GM18517 (cell line): Measurements from ENCODE around the gene TMEM94.
A peak's percentile ranks its signal among the peaks of the same experiment; 100 is the strongest.
"Not testable (repeated sequence)": the region's sequence is repeated elsewhere in the genome, so short reads cannot be mapped to it uniquely, and the experiment has no call there.

Source experiments
- ATAC-seq: cut with Tn5 transposase; IDR thresholded peaks from one replicate; pipeline ENCODE4 v1.9.1; 2021; ENCODE audit warnings: mild to moderate bottlenecking, moderate library complexity; ENCODE audit not compliant: unreplicated experiment

The TMEM94 gene

DNA sequence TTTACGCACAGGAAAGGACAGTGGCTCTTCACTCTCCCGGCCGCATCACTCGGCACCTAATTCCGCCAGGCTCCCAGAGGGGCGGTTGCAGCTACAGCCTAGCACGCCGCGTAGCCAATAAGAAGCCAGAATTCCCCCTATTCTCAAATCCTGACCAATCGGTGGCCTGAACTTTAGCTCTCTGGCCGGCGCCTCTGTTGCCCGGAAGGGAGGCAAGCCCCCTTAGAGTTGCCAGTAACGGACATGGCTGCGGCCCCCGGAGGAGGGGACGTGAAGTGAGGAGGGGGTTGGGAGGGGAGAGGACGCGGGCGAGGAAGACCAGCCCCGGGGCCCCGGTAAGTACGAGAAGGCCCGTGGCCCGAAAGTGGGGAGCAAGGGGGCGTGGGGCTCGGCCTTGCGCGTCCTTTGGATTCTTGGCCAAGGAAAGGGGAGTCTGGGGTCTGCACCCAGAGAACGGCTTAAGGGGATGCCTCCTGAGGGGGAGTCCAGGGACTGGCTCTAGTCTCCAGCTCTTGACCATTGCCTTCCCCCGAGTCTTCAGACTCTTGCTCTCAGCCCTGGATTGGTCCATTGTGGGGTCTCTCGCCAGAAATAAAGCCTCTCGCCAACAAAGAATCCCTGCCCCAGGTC lies at the start of gene TMEM94:
TMEM94 (plus strand) TSS at position 219 of the 630 bp plus-strand sequence. CDS start 15,271 bp downstream, outside the sequence.
- ATAC-seq, result peak; percentile 90

DNA sequence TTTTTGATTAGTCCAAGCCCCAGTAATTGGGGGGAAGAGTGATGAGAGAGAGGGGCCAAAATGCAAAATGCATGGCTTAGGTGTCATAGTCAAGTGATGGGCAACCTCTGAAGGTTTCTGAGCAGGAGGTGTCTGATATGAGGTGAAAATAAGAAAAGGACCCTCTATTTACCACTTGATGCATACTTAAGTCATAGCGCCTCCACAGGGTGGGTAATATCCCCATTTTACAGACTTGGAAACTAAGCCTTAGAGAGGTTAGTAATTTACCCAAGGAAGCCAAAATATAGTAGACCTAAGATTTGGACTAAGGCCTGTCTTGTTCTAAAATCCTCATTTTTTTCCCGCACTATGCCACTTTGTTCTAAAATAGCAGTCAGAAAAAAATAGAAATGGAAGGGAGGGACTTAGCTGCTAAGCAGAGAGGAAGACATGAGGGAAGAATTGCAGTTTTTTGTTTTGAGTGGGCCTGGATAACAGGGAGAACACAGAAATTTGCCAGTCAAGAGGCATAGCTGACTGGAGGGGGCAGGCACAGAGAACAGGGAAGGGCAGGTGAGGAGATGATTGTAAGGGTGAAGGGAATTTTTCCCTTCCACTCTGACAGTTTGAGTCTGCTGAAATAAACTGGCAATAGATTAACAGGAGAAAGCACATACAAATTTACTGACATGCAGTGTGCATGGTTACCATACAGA lies 48.6 kb upstream of the TMEM94 start:
- ATAC-seq, result no peak

DNA sequence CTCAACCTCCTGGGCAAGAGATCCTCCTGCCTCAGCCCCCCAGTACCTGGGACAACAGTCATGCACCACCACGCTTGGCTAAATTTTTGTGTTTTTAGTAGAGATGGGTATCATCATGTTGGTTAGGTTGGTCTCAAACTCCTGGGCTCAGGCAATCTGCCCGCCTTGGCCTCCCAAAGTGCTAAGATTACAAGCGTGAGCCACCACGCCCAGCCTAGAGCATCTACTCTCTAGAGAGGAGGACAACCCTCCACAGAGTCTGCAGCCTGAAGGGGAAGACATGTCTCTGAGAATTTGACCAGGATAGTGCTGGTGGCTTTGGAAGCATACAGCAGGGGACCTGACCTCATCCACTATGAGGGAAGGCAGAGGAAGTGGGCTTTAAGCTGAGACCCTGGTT lies 46.3 kb upstream of the TMEM94 start:
- no peak for ATAC-seq

DNA sequence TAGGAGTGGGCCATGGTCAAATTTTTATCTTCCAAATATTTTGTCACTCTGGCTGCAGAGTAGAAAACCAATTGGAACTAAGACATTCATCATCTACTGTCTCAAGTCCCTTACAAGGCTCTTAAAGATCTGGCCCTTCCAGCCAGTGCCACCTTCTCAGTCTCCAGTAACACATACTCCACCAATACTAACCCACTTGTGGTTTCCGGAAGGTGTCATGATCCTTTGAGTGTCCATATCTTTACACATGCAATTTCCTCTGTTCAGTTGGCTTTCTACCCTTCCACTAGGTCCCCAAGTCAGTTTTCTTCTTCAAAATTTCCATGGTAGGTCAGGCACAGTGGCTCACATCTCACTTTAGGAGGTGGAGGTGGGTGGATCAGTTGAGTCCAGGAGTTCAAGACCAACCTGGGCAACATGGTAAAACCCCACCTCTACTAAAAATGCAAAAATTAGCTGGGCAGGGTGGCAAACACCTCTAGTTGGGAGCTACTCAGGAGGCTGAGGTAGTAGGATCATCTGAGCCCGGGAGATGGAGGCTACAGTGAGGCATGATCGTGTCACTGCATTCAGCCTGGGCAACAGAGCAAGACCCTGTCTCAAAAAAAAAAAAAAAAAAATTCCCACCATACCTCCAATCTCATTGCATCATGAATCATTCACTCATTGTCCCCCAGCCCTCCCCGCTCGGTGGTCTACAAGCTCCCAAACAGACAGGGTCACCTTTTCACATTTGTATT lies 44.9 kb upstream of the TMEM94 start:
- ATAC-seq, result no peak

DNA sequence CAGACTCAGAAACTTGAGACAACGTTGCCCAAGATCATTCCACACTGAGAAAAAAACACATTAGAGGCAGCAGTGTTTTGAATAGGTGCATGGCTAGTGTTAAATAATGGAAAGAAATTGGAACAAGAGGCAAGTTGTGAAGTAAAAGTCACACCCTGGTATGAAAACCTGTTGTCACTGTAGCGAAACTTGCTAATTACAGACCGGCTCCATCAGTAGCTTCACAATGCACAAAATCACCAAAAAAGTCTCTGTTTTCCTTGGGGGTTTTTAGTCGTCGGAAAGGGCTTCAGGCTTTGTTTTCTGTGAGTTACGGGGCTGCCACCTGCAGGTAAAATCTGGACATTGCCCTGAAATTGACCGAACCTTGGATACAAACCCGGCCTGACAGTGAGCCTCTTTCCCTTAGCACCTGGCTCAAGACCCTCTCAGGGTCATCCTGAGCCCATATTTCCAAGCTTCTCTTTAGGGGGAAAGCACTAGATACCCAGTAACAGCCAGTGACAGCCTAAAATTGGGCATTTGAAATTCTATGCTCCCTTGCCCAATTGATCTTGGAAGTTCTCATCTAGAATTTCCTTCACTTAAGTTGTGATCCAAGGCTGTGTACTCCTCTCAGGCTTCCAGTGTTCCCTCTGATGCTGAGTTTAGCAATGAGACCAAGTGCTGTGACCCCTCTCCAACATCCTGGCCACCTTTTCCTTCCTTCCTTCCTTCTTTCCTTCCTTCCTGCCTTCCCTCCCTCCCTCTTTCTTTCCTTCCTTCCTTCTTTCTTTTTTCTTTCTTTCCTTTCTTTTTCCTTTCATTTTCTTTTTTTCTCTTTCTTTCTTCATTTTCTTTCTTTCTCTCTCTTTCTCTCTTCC lies 43.7 kb upstream of the TMEM94 start:
- peak; percentile 71 for ATAC-seq

DNA sequence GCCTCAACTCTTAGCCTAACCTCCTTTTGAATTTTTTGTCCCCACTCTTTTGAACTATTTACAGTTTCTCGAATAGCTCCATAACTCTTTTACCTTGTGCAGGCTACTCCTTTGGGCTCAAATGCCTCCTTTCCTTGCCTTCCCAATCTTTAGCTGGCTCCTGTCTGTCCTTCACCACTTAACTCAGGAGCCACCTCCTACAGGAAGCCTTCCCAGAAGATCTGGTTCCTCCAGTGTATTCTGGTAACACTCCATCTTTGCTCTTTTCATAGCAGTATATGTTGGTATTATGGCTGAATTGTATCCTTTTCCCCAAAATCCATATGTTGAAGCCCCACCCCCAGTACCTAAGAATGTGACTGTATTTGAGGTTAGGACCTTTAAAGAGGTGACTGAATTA lies 41.9 kb upstream of the TMEM94 start:
- ATAC-seq, result no peak

DNA sequence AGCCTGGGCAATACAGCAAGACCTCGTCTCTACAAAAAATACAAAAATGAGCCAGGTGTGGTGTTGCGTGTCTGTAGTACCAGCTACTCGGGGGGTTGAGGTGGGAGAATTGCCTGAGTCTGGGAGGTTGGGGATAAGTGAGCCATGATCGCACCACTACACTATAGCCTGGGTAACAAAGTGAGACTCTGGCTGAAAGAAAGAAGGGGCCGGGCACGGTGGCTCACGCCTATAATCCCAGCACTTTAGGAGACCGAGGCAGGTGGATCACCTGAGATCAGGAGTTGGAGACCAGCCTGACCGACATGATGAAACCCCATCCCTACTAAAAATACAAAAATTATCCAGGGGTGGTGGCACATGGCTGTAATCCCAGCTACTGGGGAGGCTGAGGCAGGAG lies 40.4 kb upstream of the TMEM94 start:
- no peak for ATAC-seq

DNA sequence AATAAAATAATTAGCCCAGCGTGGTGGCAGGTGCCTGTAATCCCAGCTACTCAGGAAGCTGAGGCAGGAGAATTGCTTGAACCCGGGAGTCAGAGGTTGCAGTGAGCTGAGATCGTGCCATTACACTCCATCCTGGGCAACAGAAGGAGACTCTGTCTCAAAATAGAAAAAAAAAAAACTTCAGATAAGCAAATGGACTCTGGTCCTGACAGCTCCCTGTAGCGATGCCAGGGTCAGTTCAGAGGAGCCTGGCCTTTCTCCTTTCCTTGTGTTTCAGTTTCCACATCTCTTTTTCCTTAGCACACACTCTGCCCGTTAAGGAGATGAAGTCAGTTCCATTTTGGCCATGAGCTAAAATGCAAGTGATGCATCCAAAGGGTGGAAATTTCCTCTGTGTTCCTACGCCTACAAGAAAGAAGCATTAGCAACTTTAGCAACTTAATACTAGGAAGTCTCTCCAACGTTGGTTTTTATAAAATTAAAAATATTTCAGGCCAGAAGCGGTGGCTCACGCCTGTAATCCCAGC lies 39.3 kb upstream of the TMEM94 start:
- ATAC-seq, result no peak

DNA sequence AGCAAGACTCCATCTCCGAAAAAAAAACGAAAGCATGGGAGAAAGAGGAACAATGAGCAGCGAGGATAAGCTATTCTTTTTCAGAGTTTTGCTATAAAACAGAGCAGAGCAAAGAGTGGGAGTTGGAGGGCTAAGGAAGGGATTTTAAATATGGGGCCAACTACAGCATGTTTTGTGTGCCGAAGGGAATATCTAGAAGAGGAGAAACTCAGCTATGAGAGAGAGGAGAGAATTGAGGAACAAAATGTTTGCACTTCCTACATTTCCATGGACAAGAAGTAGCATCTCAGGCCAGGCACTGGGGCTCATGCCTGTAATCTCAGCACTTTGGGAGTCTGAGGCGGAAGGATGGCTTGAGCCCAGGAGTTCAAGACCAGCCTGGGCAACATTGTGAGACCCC lies 37.9 kb upstream of the TMEM94 start:
- no peak for ATAC-seq

DNA sequence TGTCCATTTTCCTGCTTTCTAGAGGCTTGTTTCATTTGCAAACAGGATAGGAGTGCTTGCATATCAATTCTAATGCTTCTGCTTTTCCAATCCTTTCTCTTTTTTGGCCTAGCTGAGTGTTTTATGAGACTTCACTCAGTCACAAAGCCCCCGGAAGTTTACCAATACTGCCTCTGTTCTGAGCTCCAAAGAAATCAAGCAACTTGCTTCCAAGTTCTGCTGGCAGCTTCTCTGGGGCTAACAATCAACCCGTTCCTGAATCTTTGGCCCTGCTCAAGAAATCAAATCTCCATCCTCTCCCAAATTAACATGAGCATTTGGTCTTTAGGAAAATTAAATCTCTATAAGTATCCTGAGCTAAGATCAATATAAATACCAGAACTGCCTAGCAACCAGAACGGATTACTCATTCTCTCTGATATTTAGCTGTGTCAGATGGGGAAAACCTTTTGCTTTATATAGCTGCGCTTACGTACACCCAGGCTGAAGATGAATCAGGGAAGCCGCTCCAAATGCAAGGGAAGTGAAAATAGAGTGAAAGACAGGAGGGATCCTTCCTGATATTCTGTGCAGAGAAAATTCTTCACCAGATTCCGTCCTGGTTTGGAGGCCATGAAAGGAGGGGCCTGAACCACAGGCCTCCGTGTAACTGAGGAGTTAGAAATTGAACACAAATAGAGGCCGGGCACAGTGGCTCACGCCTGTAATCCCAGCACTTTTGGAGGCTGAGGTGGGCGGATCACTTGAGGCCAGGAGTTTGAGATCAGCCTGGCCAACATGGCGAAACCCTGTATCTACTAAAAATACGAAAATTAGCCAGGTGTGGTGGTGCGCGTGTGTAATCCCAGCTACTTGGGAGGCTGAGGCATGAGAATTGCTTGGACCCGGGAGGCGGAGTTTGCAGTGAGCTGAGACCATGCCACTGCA lies 27.6 kb upstream of the TMEM94 start:
- no peak for ATAC-seq

DNA sequence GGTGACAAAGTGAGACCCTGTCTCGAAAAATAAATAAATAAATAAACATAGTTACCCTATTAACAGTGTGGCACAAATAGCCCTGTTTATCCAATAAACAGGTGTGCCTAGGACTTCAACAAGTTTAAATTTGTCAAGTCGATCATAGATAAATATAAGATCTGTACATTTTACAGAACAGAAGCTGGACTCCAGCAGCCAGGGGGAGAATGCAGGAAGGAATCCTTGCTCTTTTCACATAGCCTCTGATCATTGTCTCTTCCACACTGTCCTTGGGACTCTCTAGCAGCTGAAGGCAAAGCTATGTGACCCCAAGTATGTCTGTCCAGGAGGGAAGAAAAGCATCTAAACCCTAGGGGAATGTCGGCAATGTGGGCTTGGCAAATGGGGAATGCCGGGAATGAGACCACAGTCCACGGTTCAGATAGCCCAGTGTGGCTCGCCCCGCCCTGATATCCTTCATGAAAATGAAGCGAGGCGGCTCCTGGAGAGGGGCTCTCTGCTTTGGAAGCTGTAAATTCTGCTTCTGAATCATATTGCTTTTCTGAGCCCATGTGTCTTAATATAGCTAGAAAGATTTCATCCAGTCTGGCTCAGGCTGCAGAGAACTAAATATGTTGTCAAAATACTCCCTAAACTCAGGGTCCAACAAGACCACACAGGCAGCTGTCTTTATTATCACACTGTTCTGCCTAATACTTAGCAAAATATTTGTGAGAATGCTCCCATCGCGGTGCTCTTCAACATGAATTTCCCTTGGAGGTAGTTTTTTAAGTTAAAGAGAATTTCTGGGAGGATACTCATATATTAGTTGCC lies 26.1 kb upstream of the TMEM94 start:
- no peak for ATAC-seq

DNA sequence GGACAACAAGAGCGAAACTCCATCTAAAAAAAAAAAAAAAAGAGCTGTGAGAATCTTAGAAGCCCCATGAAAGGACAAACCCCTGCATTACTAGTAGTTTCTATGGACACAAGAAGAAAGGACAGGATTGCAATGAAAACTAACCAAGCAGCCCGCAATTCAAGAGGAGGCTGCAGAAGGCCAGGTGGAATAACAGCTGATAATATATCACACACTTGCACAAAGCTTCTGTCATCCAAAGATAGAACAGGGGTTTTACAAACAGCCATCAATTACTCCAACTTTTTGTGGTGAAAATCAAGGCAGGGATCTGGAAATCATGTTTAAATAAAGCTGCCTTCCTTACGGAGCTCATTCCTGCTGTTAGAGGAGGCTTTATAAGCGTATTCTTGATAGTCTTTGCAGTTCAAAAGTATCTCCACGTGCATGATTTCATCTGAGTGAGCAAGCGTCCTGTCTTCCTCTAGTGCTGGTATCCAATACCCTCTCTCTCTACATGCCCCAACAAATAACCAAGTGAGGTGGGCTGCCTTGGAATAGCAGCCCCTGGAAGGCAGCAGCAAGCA lies 23.1 kb upstream of the TMEM94 start:
- ATAC-seq, result no peak

DNA sequence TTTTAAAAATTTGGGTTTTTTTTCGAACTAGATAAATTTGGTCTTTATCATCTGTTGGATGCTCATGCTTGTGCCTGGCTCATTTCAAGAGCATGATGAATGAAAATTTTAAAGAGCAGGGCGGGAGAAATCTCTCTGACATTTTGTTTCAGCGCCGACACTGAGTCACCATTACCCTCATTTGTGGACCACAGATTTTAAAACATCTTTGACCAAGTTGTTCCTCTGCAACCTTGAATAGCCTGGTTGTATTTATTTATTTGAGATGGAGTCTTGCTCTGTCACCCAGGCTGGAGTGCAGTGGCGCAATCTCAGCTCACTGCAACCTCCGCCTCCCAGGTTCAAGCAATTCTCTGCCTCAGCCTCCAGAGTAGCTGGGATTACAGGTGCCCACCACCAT lies 22.0 kb upstream of the TMEM94 start:
- not testable (repeated sequence) for ATAC-seq

DNA sequence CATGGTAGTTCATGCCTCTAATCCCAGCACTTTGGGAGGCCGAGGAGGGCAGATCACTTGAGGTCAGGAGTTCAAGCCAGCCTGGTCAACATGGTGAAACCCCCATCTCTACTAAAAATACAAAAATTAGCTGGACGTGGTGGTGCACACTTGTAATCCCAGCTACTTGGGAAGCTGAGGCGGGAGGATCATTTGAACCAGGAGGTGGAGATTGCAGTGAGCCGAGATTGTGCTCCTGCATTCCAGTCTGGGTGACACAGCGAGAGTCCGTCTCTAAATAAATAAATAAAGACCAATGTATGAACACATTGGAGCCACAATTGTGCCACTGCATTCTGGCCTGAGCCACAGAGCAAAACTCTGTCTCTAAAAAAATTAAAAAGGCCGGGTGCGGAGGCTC lies 19.0 kb upstream of the TMEM94 start:
- not testable (repeated sequence) for ATAC-seq

DNA sequence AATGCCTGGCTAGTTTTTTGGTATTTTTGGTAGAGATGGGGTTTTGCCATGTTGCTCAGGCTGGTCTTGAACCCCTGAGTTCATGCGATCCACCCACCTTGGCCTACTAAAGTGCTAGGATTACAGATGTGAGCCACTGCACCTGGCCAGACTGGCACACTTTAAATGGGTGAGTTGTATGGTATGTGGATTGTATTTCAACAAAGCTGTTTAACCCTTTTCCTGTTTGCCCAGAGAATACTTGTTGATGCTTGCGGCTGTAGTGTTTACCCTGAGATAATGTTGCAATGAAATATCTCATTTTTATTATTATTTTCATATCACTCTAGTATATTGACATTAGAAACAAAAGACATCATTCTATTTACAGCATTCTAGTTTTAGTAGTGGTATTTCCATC lies 17.1 kb upstream of the TMEM94 start:
- no peak for ATAC-seq

DNA sequence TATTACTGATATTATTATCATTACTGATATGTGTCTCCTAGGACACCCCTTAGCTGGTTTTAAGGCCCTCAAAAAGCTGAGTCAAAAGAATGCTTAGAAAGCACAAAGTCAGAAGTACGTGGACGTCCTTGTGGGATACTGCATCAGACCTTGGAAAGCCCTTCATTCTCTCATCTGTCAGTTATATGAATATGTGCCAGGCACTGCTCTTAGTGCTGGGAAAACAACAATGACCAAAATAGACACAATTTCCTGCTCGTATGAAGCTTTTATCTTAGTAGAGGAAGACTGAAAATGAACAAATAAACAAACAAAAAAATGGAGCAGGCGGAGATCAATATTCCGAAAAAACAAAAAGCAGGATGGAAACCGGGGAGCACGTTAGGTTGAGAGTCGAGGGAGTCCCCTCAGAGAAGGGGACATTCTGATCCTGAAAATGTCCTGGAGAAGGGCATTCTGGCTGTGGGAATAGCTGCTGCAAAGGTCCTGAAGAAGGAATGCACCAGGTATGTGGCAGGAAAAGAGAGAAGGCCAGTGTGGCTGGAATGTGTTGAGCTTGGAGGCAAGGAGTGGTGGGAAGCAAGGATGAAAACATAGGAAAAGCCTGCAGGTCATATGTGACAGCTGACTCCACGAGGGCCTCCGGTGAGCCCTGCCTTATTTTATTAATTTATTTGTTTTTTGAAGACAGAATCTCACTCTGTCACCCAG lies 15.5 kb upstream of the TMEM94 start:
- no peak for ATAC-seq

DNA sequence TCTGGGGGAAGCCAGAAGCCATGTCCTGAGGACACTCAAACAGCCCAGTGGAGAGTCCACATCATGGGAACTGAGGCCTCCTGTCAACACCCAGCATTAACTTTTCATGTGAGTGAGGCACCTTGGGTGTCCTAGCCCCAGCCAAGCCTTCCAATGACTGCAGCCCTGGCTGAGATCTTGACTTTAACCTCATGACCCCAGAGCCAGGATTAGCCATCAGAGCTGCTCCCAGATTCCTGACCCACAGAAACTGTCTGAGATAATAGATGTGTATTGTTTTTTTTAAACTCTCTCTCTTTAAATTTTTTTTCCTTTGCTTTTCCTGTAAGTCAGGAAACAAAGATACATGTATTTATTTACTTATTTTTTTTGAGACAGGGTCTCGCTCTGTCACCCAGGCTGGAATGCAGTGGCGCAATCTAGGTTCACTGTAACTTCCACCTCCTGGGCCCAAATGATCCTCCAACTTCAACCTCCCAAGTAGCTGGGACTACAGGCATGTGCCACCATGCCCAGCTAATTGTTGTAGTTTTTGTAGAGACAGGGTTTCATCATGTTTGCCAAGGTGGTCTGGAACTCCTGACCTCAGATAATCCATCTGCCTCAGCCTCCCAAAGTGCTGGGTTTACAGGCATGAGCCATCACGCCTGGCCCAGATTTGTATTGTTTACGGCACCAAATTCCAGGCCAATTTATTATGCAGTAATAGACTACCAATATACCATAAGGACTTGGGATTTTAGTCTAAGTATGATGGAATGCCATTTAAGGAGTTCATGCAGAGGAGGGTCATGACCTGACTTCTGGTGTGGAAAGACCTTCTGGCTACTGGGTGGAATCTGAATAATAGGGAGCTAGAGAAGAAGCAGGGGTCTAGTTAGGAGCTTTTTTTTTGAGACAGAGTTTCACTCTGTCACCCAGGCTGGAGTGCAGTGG lies 14.0 kb upstream of the TMEM94 start:
- ATAC-seq, result no peak
